H1 (cell line): ENCODE measurements around the gene TMEM130. TPM values are rescaled to one million over a fixed set of nuclear protein-coding genes. Genes with fewer than 3 reads are reported as not detected.
A peak's percentile ranks its signal among the peaks of the same experiment; 100 is the strongest.

Experiments used
- CTCF ChIA-PET: fragments of 300-600 bp; sonication (Branson Sonifier 250); formaldehyde crosslinking; loops from one replicate; lab custom pipeline; 2021; ENCODE audit not compliant: partially characterized antibody; lab: Charles Lee
- POLR2A ChIA-PET: fragments of 300-600 bp; sonication (Branson Sonifier 250); formaldehyde crosslinking; loops from one replicate; lab custom pipeline; 2021; ENCODE audit warnings: inconsistent platforms; ENCODE audit not compliant: partially characterized antibody; lab: Charles Lee
- DNase-seq, 2 experiments: peaks; one replicate each; pipeline versions ENCODE4 v3.0.0 to v3.0.0-alpha.2; 2010 to 2022; ENCODE audit warnings: low spot score in 2 of 2, low read depth in 1 of 2, mixed read lengths in 1 of 2
- FAIRE-seq: peaks from 2 replicates; lab custom pipeline; 2011; peaks lifted over from hg19 to GRCh38; lab: Jason Lieb, UNC
- H2AFZ ChIP-seq: 2 replicates; pipeline ENCODE4 v1.8.1; 2012; ENCODE audit warnings: low read length, inconsistent platforms
- H2AK5ac ChIP-seq: 2 replicates; pipeline ENCODE4 v1.6.1; 2013; ENCODE audit warnings: low read depth, low read length
- H2BK120ac ChIP-seq: replicated peaks from 2 replicates; pipeline ENCODE3; 2013; ENCODE audit warnings: low read depth, low read length, inconsistent platforms
- H2BK12ac ChIP-seq: 2 replicates; pipeline ENCODE4 v1.6.1; 2013; ENCODE audit warnings: low read depth, low read length
- H2BK15ac ChIP-seq: 2 replicates; pipeline ENCODE4 v1.6.1; 2013; ENCODE audit warnings: low read length
- H2BK20ac ChIP-seq: 2 replicates; pipeline ENCODE4 v1.6.1; 2013; ENCODE audit warnings: low read length
- H2BK5ac ChIP-seq: 2 replicates; pipeline ENCODE4 v1.6.1; 2013; ENCODE audit warnings: low read depth, low read length
- H3K14ac ChIP-seq: 2 replicates; pipeline ENCODE4 v1.6.1; 2013; ENCODE audit warnings: inconsistent platforms; ENCODE audit not compliant: insufficient read length
- H3K18ac ChIP-seq: 2 replicates; pipeline ENCODE4 v1.6.1; 2013; ENCODE audit warnings: low read length; ENCODE audit errors: extremely low read depth
- H3K23ac ChIP-seq: 2 replicates; pipeline ENCODE4 v1.6.1; 2013; ENCODE audit warnings: inconsistent platforms; ENCODE audit not compliant: insufficient read length
- H3K23me2 ChIP-seq: 2 replicates; pipeline ENCODE4 v1.6.1; 2013; ENCODE audit warnings: low read depth, low read length
- H3K27ac ChIP-seq: 2 replicates; pipeline ENCODE4 v1.6.1; 2011; ENCODE audit warnings: low read depth, low read length, inconsistent platforms
- H3K27me3 ChIP-seq, 4 experiments: replicated peaks in 1 of 4; 1 replicate in 1 of 4; 2 replicates in 3 of 4; pipeline versions ENCODE4 v1.6.1 to v1.8.1; 2011 to 2013; ENCODE audit warnings: low read length in 3 of 4, mild to moderate bottlenecking in 3 of 4, inconsistent platforms in 2 of 4, mixed read lengths in 2 of 4, moderate library complexity in 1 of 4; ENCODE audit not compliant: control insufficient read depth in 3 of 4, insufficient read depth in 3 of 4; ENCODE audit errors: extremely low read depth in 1 of 4
- H3K36me3 ChIP-seq, 4 experiments: 2 replicates each; pipeline versions ENCODE4 v1.6.1 to v1.8.1; 2011 to 2013; ENCODE audit warnings: mild to moderate bottlenecking in 4 of 4, low read length in 3 of 4, moderate library complexity in 2 of 4, control low read depth in 1 of 4, inconsistent platforms in 1 of 4; ENCODE audit not compliant: insufficient read depth in 4 of 4, control insufficient read depth in 2 of 4
- H3K4ac ChIP-seq: replicated peaks from 2 replicates; pipeline ENCODE3; 2013; ENCODE audit warnings: low read length, low read depth, mixed read lengths, inconsistent platforms; ENCODE audit not compliant: insufficient read length
- H3K4me1 ChIP-seq, 4 experiments: replicated peaks in 1 of 4; 1 replicate in 1 of 4; 2 replicates in 3 of 4; pipeline versions ENCODE4 v1.6.1 to v1.8.1; 2011 to 2013; ENCODE audit warnings: low read length in 3 of 4, inconsistent platforms in 2 of 4, mixed read lengths in 1 of 4; ENCODE audit not compliant: insufficient read depth in 4 of 4, control insufficient read depth in 3 of 4
- H3K4me2 ChIP-seq, 2 experiments: 2 replicates each; pipeline versions ENCODE4 v1.6.1 to v1.8.1; 2011 to 2013; ENCODE audit warnings: low read depth in 2 of 2, low read length in 2 of 2, control low read depth in 1 of 2, inconsistent platforms in 1 of 2, mild to moderate bottlenecking in 1 of 2; ENCODE audit not compliant: insufficient read depth in 1 of 2
- H3K4me3 ChIP-seq, 4 experiments: fragments of 200-600, 300-600 bp in 1 of 4; sonication (generic), shearing (Covaris generic), sonication (Bioruptor Twin) in 1 of 4; 2 replicates each; pipeline versions ENCODE4 v1.5.1 to v1.8.1; 2011 to 2016; ENCODE audit warnings: low read length in 4 of 4, low read depth in 3 of 4, control low read depth in 2 of 4, inconsistent platforms in 2 of 4, mild to moderate bottlenecking in 2 of 4, mixed read lengths in 1 of 4, moderate library complexity in 1 of 4; ENCODE audit not compliant: insufficient read depth in 2 of 4; ENCODE audit errors: extremely low read depth in 1 of 4
- H3K56ac ChIP-seq: replicated peaks from 2 replicates; pipeline ENCODE3; 2013; ENCODE audit warnings: low read depth, mild to moderate bottlenecking, mixed read lengths, low read length, inconsistent platforms; ENCODE audit not compliant: insufficient read length
- H3K79me1 ChIP-seq: 2 replicates; pipeline ENCODE4 v1.6.1; 2013; ENCODE audit warnings: low read depth, low read length, control low read depth
- H3K79me2 ChIP-seq, 2 experiments: 2 replicates each; pipeline versions ENCODE4 v1.6.1 to v1.8.1; 2012 to 2013; ENCODE audit warnings: low read length in 2 of 2, mild to moderate bottlenecking in 2 of 2, inconsistent platforms in 1 of 2; ENCODE audit not compliant: insufficient read depth in 2 of 2, control insufficient read depth in 1 of 2
- H3K9ac ChIP-seq, 4 experiments: replicated peaks in 1 of 4; 1 replicate in 1 of 4; 2 replicates in 3 of 4; pipeline versions ENCODE4 v1.6.1 to v1.8.1; 2011 to 2013; ENCODE audit warnings: low read depth in 3 of 4, low read length in 3 of 4, control low read depth in 2 of 4, mild to moderate bottlenecking in 2 of 4, moderate library complexity in 2 of 4, inconsistent platforms in 1 of 4; ENCODE audit errors: extremely low read depth in 1 of 4
- H3K9me3 ChIP-seq, 2 experiments: 2 replicates each; pipeline versions ENCODE4 v1.6.1 to v1.8.1; 2012 to 2013; ENCODE audit warnings: mild to moderate bottlenecking in 2 of 2, moderate library complexity in 2 of 2, control low read depth in 1 of 2, inconsistent platforms in 1 of 2, low read depth in 1 of 2, low read length in 1 of 2, mixed read lengths in 1 of 2; ENCODE audit not compliant: insufficient read depth in 2 of 2
- H4K20me1 ChIP-seq, 2 experiments: replicated peaks in 1 of 2; 2 replicates each; pipeline versions ENCODE3 to v1.8.1; 2011 to 2013; ENCODE audit warnings: inconsistent platforms in 2 of 2, low read length in 2 of 2, mild to moderate bottlenecking in 1 of 2; ENCODE audit not compliant: insufficient read depth in 2 of 2, control insufficient read depth in 1 of 2
- H4K5ac ChIP-seq: 2 replicates; pipeline ENCODE4 v1.6.1; 2013; ENCODE audit warnings: low read length, low read depth, mixed read lengths, inconsistent platforms; ENCODE audit not compliant: insufficient read length
- H4K8ac ChIP-seq: 2 replicates; pipeline ENCODE4 v1.8.0; 2013; ENCODE audit warnings: mild to moderate bottlenecking, moderate library complexity, low read length, inconsistent platforms; ENCODE audit not compliant: insufficient read depth; ENCODE audit errors: extremely low read depth
- H4K91ac ChIP-seq: replicated peaks from 2 replicates; pipeline ENCODE3; 2013; ENCODE audit warnings: low read length, mixed read lengths, inconsistent platforms; ENCODE audit not compliant: insufficient read length
- BACH1 ChIP-seq: IDR thresholded peaks from 2 replicates; pipeline ENCODE4 v1.6.1; 2012; ENCODE audit warnings: low read length, improper control_type of control experiment
- BCL11A ChIP-seq, 2 experiments: IDR thresholded peaks; one replicate each; pipeline ENCODE4 v1.6.1; 2011; ENCODE audit warnings: low read depth in 2 of 2, low read length in 2 of 2, mild to moderate bottlenecking in 2 of 2
- CHD1 ChIP-seq: IDR thresholded peaks from 2 replicates; pipeline ENCODE4 v1.6.1; 2012; ENCODE audit warnings: low read depth, low read length, improper control_type of control experiment
- POLR2AphosphoS5 ChIP-seq: IDR thresholded peaks from 2 replicates; pipeline ENCODE4 v1.6.1; 2011; ENCODE audit warnings: low read depth, low read length
- WGBS, 2 experiments: shearing (Covaris generic) in 1 of 2; methylation state at CpG; one replicate each; pipeline versions ENCODE4 v1.1.6 to v1.1.7; 2013 to 2015; ENCODE audit warnings: low lambda C conversion rate in 2 of 2, mixed read lengths in 2 of 2, inconsistent platforms in 1 of 2, low coverage in 1 of 2, missing lambda C conversion rate in 1 of 2; ENCODE audit not compliant: insufficient replicate concordance in 2 of 2, insufficient coverage in 1 of 2, insufficient read length in 1 of 2; ENCODE audit errors: extremely low coverage in 1 of 2, missing lambda C conversion rate in 1 of 2; 5-methylcytosine and 5-hydroxymethylcytosine counted together
- polyA plus RNA-seq, 7 experiments: library from polyadenylated mRNA; depleted of rRNA in 3 of 7; stranded (reverse) in 5 of 7; unstranded in 2 of 7; fragments of >200 nt in 5 of 7; fragments of 200-250 nt in 2 of 7; gene quantifications; 1 replicate in 5 of 7; 2 replicates in 1 of 7; 4 replicates in 1 of 7; pipeline versions ENCODE4 v1.2.1 to v1.2.3, GENCODE V29; 2011 to 2013; ENCODE audit warnings: missing spikeins in 2 of 7, mixed read lengths in 2 of 7
- total RNA-seq: library from RNA; stranded (reverse); fragmentation: NEBNext Ultra II Directional; extraction: Animal tissue kit (Norgen Biotek cat#: 25700); gene quantifications from 2 replicates; pipeline ENCODE4 v1.2.1, GENCODE V29; 2021

The TMEM130 gene
- total and polyA plus RNA-seq, 2 of the 8 experiments (the other 6 are each of a cell fraction or from before 2014, with no cell fraction given) = 2.9 to 6.6 TPM

GRCh38 chr7:98811299-98811698 lies 58.5 kb downstream of the TMEM130 start:
- Histone ChIP-seq H4K91ac (no peak overlapping the region), H3K4ac (no peak overlapping the region), H3K4me3 (no peak overlapping the region), H4K8ac (0 out of 2 replicates have a peak overlapping the region, but pooled peaks have one; percentile 25), H3K18ac (no peak overlapping the region), H2BK20ac (no peak overlapping the region), H3K9me3 (peaks cover 0 to 9% of the 10 kb centered on the region in 2 experiments; a peak in 1 of 4 replicates), H3K4me2 (no peak overlapping the region), H4K20me1 (peaks cover 0 to 3% of the 10 kb centered on the region in 2 experiments), H3K23me2 (peaks cover 7% of the 10 kb centered on the region; the same call in 1 of the 2 replicates), H3K4me1 (peaks cover 0 to 2% (median 0%) of the 10 kb centered on the region in 4 experiments; a peak in 1 of 7 replicates), H2AK5ac (no peak overlapping the region), H2BK15ac (no peak overlapping the region), H2BK120ac (no peak overlapping the region), H3K14ac (no peak overlapping the region), H3K79me1 (no peaks in the 10 kb centered on the region), H2BK12ac (no peak overlapping the region), H3K56ac (peak overlapping the region; percentile 95), H3K36me3 (no peaks in the 10 kb centered on the region), H3K27ac (no peak overlapping the region), H3K9ac (no peak overlapping the region), H3K23ac (no peak overlapping the region), H3K27me3 (no peaks in the 10 kb centered on the region; a peak in 1 of 7 replicates), H4K5ac (no peak overlapping the region), H2BK5ac (no peak overlapping the region), H2AFZ (no peak overlapping the region), H3K79me2 (no peaks in the 10 kb centered on the region)
- 100% methylated on average over 1 of the region's 1 CpG; no CpG with 5 or more reads in 1 of the 2 experiments for WGBS, 2 experiments
- CTCF ChIA-PET = interaction anchor here (1.2 kb wide), 1 partner anchor 20 kb away, joined by 5 read pairs; no protein-coding TSS in a partner anchor
- TF ChIP-seq BACH1 (no peak), POLR2AphosphoS5 (no peak), BCL11A (IDR thresholded peaks at IDR 0.05; ENCODE audit: low read depth in 2 of 2, low read length in 2 of 2) (no peak), CHD1 (no peak)
- DNase-seq (no peak), FAIRE-seq (no peak)
- POLR2A ChIA-PET = no interaction called here
